ENCODE measurements around the gene RAI2.

Gene RAI2

DNA sequence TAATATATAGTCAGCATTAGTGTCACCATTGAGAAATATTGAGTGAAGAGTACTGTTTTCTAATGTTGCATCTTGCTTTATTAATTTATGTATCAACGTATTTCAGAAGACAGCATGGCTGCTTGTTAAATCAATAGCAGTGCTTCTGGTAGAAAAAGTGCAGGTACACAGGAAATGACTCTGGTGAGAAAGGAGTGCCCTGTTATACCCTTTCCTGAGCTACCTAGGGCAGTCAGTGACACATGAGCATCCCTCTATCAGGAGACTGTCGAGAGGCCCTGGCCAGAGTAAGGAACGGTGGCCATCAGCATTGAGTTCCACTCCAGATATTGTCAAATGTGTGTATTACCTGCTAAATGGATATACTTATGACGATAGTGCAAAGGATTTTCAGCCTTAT, 81.7 kb downstream of the RAI2 start:
- DNase-seq (ENCODE audit: low read depth), result no peak

DNA sequence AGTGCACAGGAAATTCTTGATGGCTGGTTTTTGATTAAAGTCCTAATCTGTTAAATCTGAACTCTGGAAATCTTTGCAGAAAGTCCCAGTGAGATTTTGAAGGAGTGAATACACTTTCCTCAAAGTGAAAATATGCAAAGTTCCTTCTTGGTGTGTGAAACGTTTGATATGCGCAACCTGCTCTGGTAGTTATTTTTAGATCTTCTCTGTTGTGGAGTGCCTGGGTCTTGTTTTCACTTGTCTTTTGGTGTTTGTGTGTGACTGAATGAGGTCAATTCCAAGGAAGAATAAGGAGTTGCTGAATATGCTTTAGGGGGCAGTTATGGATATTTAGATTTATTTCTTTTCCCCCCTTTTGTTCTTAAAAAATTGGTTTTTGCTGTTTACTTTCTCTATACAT, 82.1 kb downstream of the RAI2 start:
- no peak for DNase-seq (ENCODE audit: low read depth)

DNA sequence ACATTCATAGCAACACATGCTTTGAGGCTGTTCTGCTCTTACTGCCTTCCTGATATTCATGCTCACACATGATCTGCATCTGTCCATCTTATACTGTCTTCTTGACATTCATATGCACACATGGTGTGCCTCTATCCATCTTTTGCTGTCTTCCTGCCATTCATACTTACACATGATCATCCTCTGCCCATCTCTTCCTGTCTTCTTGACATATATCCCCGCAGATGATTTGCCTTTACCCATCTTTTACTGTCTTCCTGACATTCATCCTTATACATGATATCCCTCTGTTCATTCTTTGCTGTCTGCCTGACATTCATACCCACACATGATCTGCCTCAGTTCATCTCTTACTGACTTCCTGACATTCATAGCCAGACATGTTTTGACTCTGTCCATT, 87.0 kb downstream of the RAI2 start:
- no peak for DNase-seq (ENCODE audit: low read depth)

DNA sequence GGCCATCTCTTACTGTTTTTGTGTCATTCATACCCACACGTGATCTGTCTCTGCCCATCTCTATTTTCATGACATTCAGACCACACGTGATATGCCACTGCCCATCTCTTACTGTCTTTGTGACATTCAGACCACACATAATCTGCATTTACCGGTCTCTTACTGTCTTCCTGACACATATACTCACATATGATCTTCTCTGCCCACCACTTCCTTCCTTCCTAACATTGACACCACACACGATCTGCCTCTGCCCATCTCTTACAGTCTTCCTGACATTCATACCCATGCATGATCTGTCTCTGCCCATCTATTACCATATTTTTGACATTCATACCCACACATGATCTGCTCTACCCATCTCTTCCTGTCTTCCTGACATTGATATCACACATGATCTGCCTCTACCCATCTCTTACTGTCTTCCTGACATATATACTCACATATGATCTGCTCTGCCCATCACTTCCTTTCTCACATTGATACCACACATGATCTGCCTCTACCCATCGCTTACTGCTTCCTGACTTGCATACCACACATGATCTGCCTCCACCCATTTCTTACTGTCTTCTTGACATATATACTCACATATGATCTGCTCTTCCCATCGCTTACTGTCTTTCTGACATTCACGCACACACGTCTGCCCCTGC, 87.7 kb downstream of the RAI2 start:
- no peak for DNase-seq (ENCODE audit: low read depth)

DNA sequence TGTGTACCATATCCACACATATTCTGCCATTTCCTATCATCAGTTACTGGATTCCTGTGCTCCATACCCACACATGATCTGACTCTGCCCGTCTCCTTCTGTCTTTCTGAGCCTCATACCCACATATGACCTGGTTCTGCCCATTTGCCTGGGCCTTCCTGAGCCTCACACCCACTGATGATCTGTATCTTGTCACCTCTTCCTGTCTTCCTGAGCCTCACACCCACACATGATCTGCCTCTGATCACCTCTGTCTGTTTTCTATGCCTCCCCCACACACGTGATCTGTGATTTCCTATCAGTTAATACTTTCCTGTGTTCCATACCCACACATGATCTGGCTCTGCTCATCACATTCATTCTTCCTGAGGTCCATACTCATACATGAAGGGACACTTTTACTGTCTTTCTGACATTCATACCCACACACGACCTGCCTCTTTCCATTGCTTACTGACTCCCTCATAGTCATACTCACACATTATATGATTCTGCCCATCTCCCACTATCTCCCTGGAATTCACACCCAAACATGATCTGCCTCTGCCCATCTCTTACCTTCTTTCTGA, 91.3 kb downstream of the RAI2 start:
- DNase-seq (ENCODE audit: low read depth), result no peak

DNA sequence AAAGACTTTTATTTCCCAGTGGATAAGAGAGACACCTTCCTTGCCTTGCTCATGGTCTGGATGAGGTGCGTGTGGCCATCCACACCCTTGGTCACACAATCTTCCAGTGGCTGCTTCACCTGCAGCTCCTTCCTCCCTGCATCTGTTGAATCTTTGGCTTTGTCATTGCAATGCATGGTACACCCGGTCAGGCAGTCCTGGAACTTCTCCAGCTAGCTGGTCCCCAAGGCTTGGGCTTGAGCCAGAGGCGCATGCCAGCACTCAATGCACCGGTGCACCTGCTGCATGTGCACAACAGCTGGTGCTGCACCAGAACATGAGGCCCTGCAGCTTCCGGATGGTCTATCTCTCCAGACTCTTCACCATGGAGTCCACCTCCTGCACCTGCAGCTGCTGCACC, 92.1 kb downstream of the RAI2 start:
- no peak for DNase-seq (ENCODE audit: low read depth)

DNA sequence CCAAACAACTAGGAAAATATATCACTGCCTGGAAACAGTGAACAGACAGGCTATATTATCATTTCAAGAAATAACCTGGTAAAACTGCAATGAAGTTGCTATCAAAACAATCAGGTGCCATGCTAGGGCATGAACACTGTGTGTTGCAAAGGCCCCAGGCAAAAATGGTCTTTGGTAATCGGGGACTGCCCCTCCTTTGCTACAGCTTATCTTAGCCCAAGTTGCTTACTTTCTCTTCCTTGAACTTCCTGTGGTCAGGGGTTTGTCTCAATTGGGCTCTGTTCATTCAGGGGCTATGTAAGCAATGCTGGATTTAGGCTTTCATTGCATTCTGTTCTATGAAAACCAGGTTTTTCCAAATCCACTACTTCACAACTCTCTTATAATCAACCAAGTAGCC, 93.4 kb downstream of the RAI2 start:
- DNase-seq (ENCODE audit: low read depth), result no peak

DNA sequence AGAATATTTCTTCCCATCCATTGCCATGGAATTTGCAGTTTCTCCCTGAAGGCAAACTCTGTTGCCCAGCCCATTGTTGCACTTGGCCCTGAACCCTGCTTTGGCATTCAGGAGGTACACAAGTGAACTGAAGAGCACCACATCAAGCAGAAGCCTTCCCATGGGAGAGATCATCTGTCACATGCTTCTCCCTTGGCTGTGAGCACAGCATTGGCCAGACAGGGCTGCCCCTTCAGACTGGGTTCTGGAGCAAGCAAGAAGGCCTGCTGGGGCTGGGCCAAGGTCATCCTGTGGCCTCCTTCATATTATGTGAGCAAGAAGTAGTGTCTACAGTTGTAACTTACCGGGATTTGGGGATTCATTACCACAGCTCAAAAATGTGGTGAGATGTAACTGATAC, 101.1 kb downstream of the RAI2 start:
- no peak for DNase-seq (ENCODE audit: low read depth)

DNA sequence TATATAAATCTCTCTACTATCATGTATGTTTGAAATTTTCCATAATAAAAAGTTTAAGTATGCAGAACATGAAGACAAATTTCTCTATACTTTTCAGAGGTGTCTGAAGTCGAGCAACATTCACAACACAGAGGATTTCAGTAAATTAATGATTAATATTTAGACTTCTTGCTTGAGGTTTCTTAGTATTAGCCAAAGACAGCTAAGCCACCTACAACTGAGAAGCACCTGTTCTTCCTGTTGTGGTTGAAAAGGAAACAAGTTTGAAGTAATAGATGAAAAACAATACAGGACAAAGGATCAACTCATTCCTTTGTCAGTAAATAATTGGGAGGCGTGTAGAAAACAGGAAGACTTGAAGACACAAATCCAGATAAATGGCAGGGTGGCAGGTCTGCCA, 102.7 kb downstream of the RAI2 start:
- no peak for DNase-seq (ENCODE audit: low read depth)

DNA sequence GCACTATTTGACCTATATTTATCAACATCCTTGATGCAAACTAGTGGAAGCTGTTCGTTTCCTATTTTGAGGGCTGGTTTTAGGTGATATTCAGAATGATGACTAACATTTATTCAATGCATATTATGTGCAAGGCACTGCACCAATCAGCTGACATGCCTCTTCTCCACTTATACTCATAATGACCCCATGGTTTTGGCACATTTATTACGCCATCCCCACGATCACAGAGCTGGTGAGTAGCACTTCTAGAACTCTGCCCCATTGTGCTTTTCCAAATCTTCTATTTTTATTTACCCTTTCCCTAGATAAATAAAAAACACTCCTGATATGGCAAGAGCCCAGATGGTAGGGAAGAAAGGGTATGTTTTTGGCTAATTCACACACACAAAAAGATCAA, 110.7 kb downstream of the RAI2 start:
- DNase-seq (ENCODE audit: low read depth), result no peak
